Caco-2 (cell line): ENCODE measurements around the gene MYO9A. TPM values are rescaled to one million over a fixed set of nuclear protein-coding genes. Genes with fewer than 3 reads are reported as not detected.

Source experiments
- BruUV-seq: library from RNA; stranded (reverse); fragments of 400-500 nt; replicated peaks from 2 replicates; lab custom pipeline; 2021; lab: Mats Ljungman, UMichigan
- CTCF ChIA-PET: fragments of 300-600 bp; sonication (Branson Sonifier 250); formaldehyde crosslinking; loops from one replicate; lab custom pipeline; 2022; ENCODE audit warnings: antibody characterized with exemption; lab: Charles Lee
- POLR2A ChIA-PET: fragments of 300-600 bp; sonication (Branson Sonifier 250); formaldehyde crosslinking; loops from one replicate; lab custom pipeline; 2022; ENCODE audit warnings: antibody characterized with exemption; lab: Charles Lee
- DNase-seq, 2 experiments: peaks; one replicate each; pipeline versions ENCODE4 v3.0.0 to v3.0.0-alpha.2; 2020 to 2022
- H3K27me3 ChIP-seq: replicated peaks from 2 replicates; pipeline ENCODE4 v1.6.0; 2011; ENCODE audit warnings: low read length; ENCODE audit not compliant: control insufficient read depth, insufficient read depth
- H3K36me3 ChIP-seq: 2 replicates; pipeline ENCODE4 v1.5.1; 2011; ENCODE audit warnings: low read length; ENCODE audit not compliant: control insufficient read depth, insufficient read depth
- H3K4me1 ChIP-seq: fragments of 250-450 bp; sonication (Bioruptor Pico); 2 replicates; pipeline ENCODE4 v1.5.1; 2020; ENCODE audit warnings: mild to moderate bottlenecking
- H3K4me3 ChIP-seq: 2 replicates; pipeline ENCODE4 v1.5.1; 2011; ENCODE audit warnings: low read depth, mild to moderate bottlenecking, control low read depth, low read length
- H3K9me3 ChIP-seq: fragments of 250-450 bp; sonication (Bioruptor Pico); 2 replicates; pipeline ENCODE4 v1.5.1; 2020; ENCODE audit warnings: mild to moderate bottlenecking, moderate library complexity
- H3K27ac Mint-ChIP-seq: one replicate; pipeline ENCODE4 v1.8.0; 2022; ENCODE audit warnings: mixed read lengths; ENCODE audit not compliant: unreplicated experiment
- H3K27me3 Mint-ChIP-seq: one replicate; pipeline ENCODE4 v1.8.0; 2022; ENCODE audit warnings: mixed read lengths; ENCODE audit not compliant: insufficient read depth, unreplicated experiment
- H3K36me3 Mint-ChIP-seq: one replicate; pipeline ENCODE4 v1.8.0; 2022; ENCODE audit warnings: mild to moderate bottlenecking, mixed read lengths; ENCODE audit not compliant: insufficient read depth, unreplicated experiment
- H3K4me1 Mint-ChIP-seq: one replicate; pipeline ENCODE4 v1.8.0; 2022; ENCODE audit warnings: low read depth, mixed read lengths; ENCODE audit not compliant: unreplicated experiment
- H3K4me3 Mint-ChIP-seq: one replicate; pipeline ENCODE4 v1.8.0; 2022; ENCODE audit warnings: mild to moderate bottlenecking, moderate library complexity, mixed read lengths; ENCODE audit not compliant: unreplicated experiment
- H3K9me3 Mint-ChIP-seq: one replicate; pipeline ENCODE4 v1.8.0; 2022; ENCODE audit warnings: mixed read lengths; ENCODE audit not compliant: unreplicated experiment
- CTCF ChIP-seq, 2 experiments: fragments of 200-600 bp in 1 of 2; IDR thresholded peaks; 1 replicate in 1 of 2; 2 replicates in 1 of 2; pipeline versions ENCODE4 v1.5.1 to v1.8.0; 2011 to 2022; ENCODE audit warnings: antibody characterized with exemption in 1 of 2, control low read depth in 1 of 2, inconsistent platforms in 1 of 2, low read depth in 1 of 2, low read length in 1 of 2, mild to moderate bottlenecking in 1 of 2, moderate library complexity in 1 of 2; ENCODE audit not compliant: insufficient read depth in 1 of 2, severe bottlenecking in 1 of 2, unreplicated experiment in 1 of 2
- intact Hi-C: fragments of 100-400 bp; cut with micrococcal nuclease; formaldehyde crosslinking; loops from one replicate; pipeline ENCODE4 v1.10.0; 2022; ENCODE audit not compliant: unreplicated experiment
- total RNA-seq: library from RNA; stranded (reverse); gene quantifications from 2 replicates; pipeline ENCODE4 v1.2.3, GENCODE V29; 2022

MYO9A gene
- total RNA-seq, 1 experiment from 2014 or later: 71.9 TPM

GRCh38 chr15:71931261-71931660 is 186.7 kb downstream of the MYO9A start:
- no peaks in the 10 kb centered on the region for H3K4me1 Mint-ChIP-seq
- H3K36me3 Mint-ChIP-seq: peaks cover 23% of the 10 kb centered on the region
- H3K9me3 Mint-ChIP-seq: no peaks in the 10 kb centered on the region
- H3K27ac Mint-ChIP-seq: no peak overlapping the region
- H3K4me3 ChIP-seq: no peak overlapping the region
- no peaks in the 10 kb centered on the region for H3K27me3 Mint-ChIP-seq
- ChIA-PET CTCF (no interaction called here), POLR2A (no interaction called here)
- H3K4me1 ChIP-seq: no peaks in the 10 kb centered on the region
- no peak for TF ChIP-seq CTCF (IDR thresholded peaks at IDR 0.05; ENCODE audit: insufficient read depth in 1 of 2, low read depth in 1 of 2, low read length in 1 of 2, severe bottlenecking in 1 of 2, unreplicated experiment in 1 of 2)
- H3K27me3 ChIP-seq: no peaks in the 10 kb centered on the region
- DNase-seq: no peak
- no peaks in the 10 kb centered on the region; the same call in 1 of the 2 replicates for H3K9me3 ChIP-seq
- no TSS peak for BruUV-seq
- no peak overlapping the region for H3K4me3 Mint-ChIP-seq
- H3K36me3 ChIP-seq: no peaks in the 10 kb centered on the region
- intact Hi-C loops: no loop called here

- no peak for TF ChIP-seq CTCF (IDR thresholded peaks at IDR 0.05; ENCODE audit: insufficient read depth in 1 of 2, low read depth in 1 of 2, low read length in 1 of 2, severe bottlenecking in 1 of 2, unreplicated experiment in 1 of 2)
- Mint-ChIP-seq H3K27me3 (no peaks in the 10 kb centered on the region), H3K9me3 (no peaks in the 10 kb centered on the region), H3K4me1 (no peaks in the 10 kb centered on the region), H3K4me3 (no peak overlapping the region), H3K36me3 (no peaks in the 10 kb centered on the region), H3K27ac (no peak overlapping the region)
- CTCF ChIA-PET: no interaction called here
- no peaks in the 10 kb centered on the region; the same call in 1 of the 2 replicates for H3K36me3 ChIP-seq
- H3K9me3 ChIP-seq: no peaks in the 10 kb centered on the region
- BruUV-seq: no TSS peak
- no peak for DNase-seq
- H3K4me3 ChIP-seq: no peak overlapping the region
- intact Hi-C loops: no loop called here
- no peaks in the 10 kb centered on the region for H3K27me3 ChIP-seq
- POLR2A ChIA-PET: no interaction called here
- H3K4me1 ChIP-seq: no peaks in the 10 kb centered on the region
Observed at GRCh38 chr15:71925145-71925544, 192.8 kb downstream of the MYO9A start.

GRCh38 chr15:71921191-71921590 is 196.8 kb downstream of the MYO9A start:
- no peak overlapping the region for H3K4me3 Mint-ChIP-seq
- no peak overlapping the region for H3K27ac Mint-ChIP-seq
- Histone ChIP-seq H3K9me3 (no peaks in the 10 kb centered on the region), H3K36me3 (no peaks in the 10 kb centered on the region; the same call in 1 of the 2 replicates), H3K4me3 (no peak overlapping the region), H3K4me1 (no peaks in the 10 kb centered on the region), H3K27me3 (no peaks in the 10 kb centered on the region)
- no TSS peak for BruUV-seq
- DNase-seq: no peak
- intact Hi-C loops: no loop called here
- H3K4me1 Mint-ChIP-seq: no peaks in the 10 kb centered on the region
- no peaks in the 10 kb centered on the region for H3K27me3 Mint-ChIP-seq
- no peaks in the 10 kb centered on the region for H3K9me3 Mint-ChIP-seq
- H3K36me3 Mint-ChIP-seq: peaks cover 4% of the 10 kb centered on the region
- no peak for TF ChIP-seq CTCF (IDR thresholded peaks at IDR 0.05; ENCODE audit: insufficient read depth in 1 of 2, low read depth in 1 of 2, low read length in 1 of 2, severe bottlenecking in 1 of 2, unreplicated experiment in 1 of 2)
- POLR2A ChIA-PET: no interaction called here
- CTCF ChIA-PET: no interaction called here
